Metanephros (tissue), 1 donor: ENCODE results near the gene PCDHGA2. TPM values are rescaled to one million over a fixed set of nuclear protein-coding genes. Genes with fewer than 3 reads are reported as not detected.

ENCODE experiments used
- total RNA-seq: library from RNA; depleted of rRNA; stranded (reverse); fragments of >200 nt; gene quantifications from one replicate; pipeline ENCODE4 v1.2.3, GENCODE V29; 2014

Gene PCDHGA2
- total RNA-seq, 1 donor from 2014 or later: 10.2 TPM

Other genes with a start within 250 kb of the PCDHGA2 start
- 6.2 TPM for gene PCDHB2, start 244.1 kb upstream of the PCDHGA2 start, total RNA-seq
- gene PCDHB3, start 238.3 kb upstream of the PCDHGA2 start, total RNA-seq: 5.3 TPM
- gene PCDHB4, start 216.9 kb upstream of the PCDHGA2 start, total RNA-seq: 3.8 TPM
- gene PCDHB5, start 203.6 kb upstream of the PCDHGA2 start, total RNA-seq: 13.4 TPM
- gene PCDHB6, start 188.7 kb upstream of the PCDHGA2 start, total RNA-seq: 2.2 TPM
- 4.4 TPM for gene PCDHB7, start 166.1 kb upstream of the PCDHGA2 start, total RNA-seq
- 2.6 TPM for gene PCDHB8, start 161.0 kb upstream of the PCDHGA2 start, total RNA-seq
- gene PCDHB16, start 156.4 kb upstream of the PCDHGA2 start, total RNA-seq: 7.8 TPM
- 3.3 TPM for gene PCDHB9, start 151.6 kb upstream of the PCDHGA2 start, total RNA-seq
- 6.2 TPM for gene PCDHB10, start 146.4 kb upstream of the PCDHGA2 start, total RNA-seq
- 8.5 TPM for gene PCDHB11, start 139.1 kb upstream of the PCDHGA2 start, total RNA-seq
- 9.3 TPM for gene PCDHB12, start 130.0 kb upstream of the PCDHGA2 start, total RNA-seq
- 7.9 TPM for gene PCDHB13, start 124.8 kb upstream of the PCDHGA2 start, total RNA-seq
- gene PCDHB14, start 115.4 kb upstream of the PCDHGA2 start, total RNA-seq: 8.6 TPM
- 11.0 TPM for gene PCDHB15, start 93.4 kb upstream of the PCDHGA2 start, total RNA-seq
- 0.35 TPM for gene SLC25A2, start 34.7 kb upstream of the PCDHGA2 start, total RNA-seq
- 76.2 TPM for gene TAF7, start 18.0 kb upstream of the PCDHGA2 start, total RNA-seq
- gene PCDHGA1, start 8.2 kb upstream of the PCDHGA2 start, total RNA-seq: 1.1 TPM
- gene PCDHGA3, start 5.1 kb downstream of the PCDHGA2 start, total RNA-seq: 4.8 TPM
- gene PCDHGB1, start 11.3 kb downstream of the PCDHGA2 start, total RNA-seq: 6.0 TPM
- 6.4 TPM for gene PCDHGA4, start 16.3 kb downstream of the PCDHGA2 start, total RNA-seq
- gene PCDHGB2, start 21.2 kb downstream of the PCDHGA2 start, total RNA-seq: 8.8 TPM
- 8.7 TPM for gene PCDHGA5, start 25.4 kb downstream of the PCDHGA2 start, total RNA-seq
- 7.1 TPM for gene PCDHGB3, start 31.5 kb downstream of the PCDHGA2 start, total RNA-seq
- 10.3 TPM for gene PCDHGA6, start 35.1 kb downstream of the PCDHGA2 start, total RNA-seq
- 8.0 TPM for gene PCDHGA7, start 44.0 kb downstream of the PCDHGA2 start, total RNA-seq
- 14.1 TPM for gene PCDHGB4, start 48.9 kb downstream of the PCDHGA2 start, total RNA-seq
- gene PCDHGA8, start 53.9 kb downstream of the PCDHGA2 start, total RNA-seq: 6.2 TPM
- 14.1 TPM for gene PCDHGB5, start 59.2 kb downstream of the PCDHGA2 start, total RNA-seq
- gene PCDHGA9, start 64.0 kb downstream of the PCDHGA2 start, total RNA-seq: 9.8 TPM
- 12.3 TPM for gene PCDHGB6, start 69.3 kb downstream of the PCDHGA2 start, total RNA-seq
- gene PCDHGA10, start 74.2 kb downstream of the PCDHGA2 start, total RNA-seq: 9.1 TPM
- gene PCDHGB7, start 78.9 kb downstream of the PCDHGA2 start, total RNA-seq: 15.8 TPM
- gene PCDHGA11, start 82.3 kb downstream of the PCDHGA2 start, total RNA-seq: 10.0 TPM
- 10.0 TPM for gene PCDHGA12, start 91.7 kb downstream of the PCDHGA2 start, total RNA-seq
- 71.1 TPM for gene PCDHGC3, start 137.2 kb downstream of the PCDHGA2 start, total RNA-seq
- gene PCDHGC4, start 146.3 kb downstream of the PCDHGA2 start, total RNA-seq: 9.6 TPM
- 4.8 TPM for gene PCDHGC5, start 150.3 kb downstream of the PCDHGA2 start, total RNA-seq